Fibroblast of skin of left biceps (primary cell): Measurements from ENCODE around the gene FXYD4.

Experiments used
- DNase-seq, 2 experiments: peaks; one replicate each; pipeline ENCODE4 v3.0.0-alpha.2; 2013; ENCODE audit warnings: low read depth in 2 of 2

The FXYD4 gene

GRCh38 chr10:43344051-43344450 lies 27.4 kb upstream of the FXYD4 start:
- DNase-seq, result no peak

- no peak for DNase-seq
Observed at GRCh38 chr10:43347997-43348396, 23.4 kb upstream of the FXYD4 start.

GRCh38 chr10:43348511-43349312 lies 22.7 kb upstream of the FXYD4 start:
- peak; percentile 13 to 27 for DNase-seq

GRCh38 chr10:43350156-43350555 lies 21.3 kb upstream of the FXYD4 start:
- DNase-seq, result no peak

GRCh38 chr10:43350686-43351085 lies 20.8 kb upstream of the FXYD4 start:
- no peak for DNase-seq

GRCh38 chr10:43351301-43351700 lies 20.1 kb upstream of the FXYD4 start:
- no peak for DNase-seq

GRCh38 chr10:43352951-43353350 lies 18.5 kb upstream of the FXYD4 start:
- no peak for DNase-seq

- no peak for DNase-seq
Observed at GRCh38 chr10:43353495-43354329, 17.7 kb upstream of the FXYD4 start.

- DNase-seq, result no peak
Observed at GRCh38 chr10:43354330-43354635, 17.2 kb upstream of the FXYD4 start.

- DNase-seq, result no peak
Observed at GRCh38 chr10:43354879-43355380, 16.5 kb upstream of the FXYD4 start.

- no peak for DNase-seq
Observed at GRCh38 chr10:43355749-43356371, 15.6 kb upstream of the FXYD4 start.

- DNase-seq, result no peak
Observed at GRCh38 chr10:43360086-43360485, 11.3 kb upstream of the FXYD4 start.

GRCh38 chr10:43361547-43362190 lies 9.8 kb upstream of the FXYD4 start:
- no peak for DNase-seq

GRCh38 chr10:43362191-43362839 lies 9.1 kb upstream of the FXYD4 start:
- DNase-seq, result peak; percentile 75 to 76

- DNase-seq, result no peak
Observed at GRCh38 chr10:43365001-43365400, 6.4 kb upstream of the FXYD4 start.

GRCh38 chr10:43369921-43370320 lies 1.5 kb upstream of the FXYD4 start:
- DNase-seq, result no peak

- DNase-seq, result no peak
Observed at GRCh38 chr10:43370671-43371215, 693 bp upstream of the FXYD4 start.

- no peak for DNase-seq
Observed at GRCh38 chr10:43372765-43373361, 1.4 kb downstream of the FXYD4 start.

GRCh38 chr10:43373461-43373860 lies 2.0 kb downstream of the FXYD4 start:
- DNase-seq, result no peak

- DNase-seq, result no peak
Observed at GRCh38 chr10:43374194-43374593, 2.8 kb downstream of the FXYD4 start.
